Muscle of leg (tissue), 11 donors: ENCODE results near the gene LRTM2. TPM values are rescaled to one million over a fixed set of nuclear protein-coding genes. Genes with fewer than 3 reads are reported as not detected.

Experiments used
- DNase-seq: peaks from one replicate; pipeline ENCODE4 v3.0.0; 2013
- H3K27ac ChIP-seq: one replicate; pipeline ENCODE4 v1.5.1; 2013; ENCODE audit warnings: mild to moderate bottlenecking, low read length, control low read depth
- H3K27me3 ChIP-seq: one replicate; pipeline ENCODE4 v1.6.1; 2013; ENCODE audit warnings: low read length; ENCODE audit not compliant: control insufficient read depth, insufficient read depth
- H3K36me3 ChIP-seq: one replicate; pipeline ENCODE4 v1.6.1; 2013; ENCODE audit warnings: low read length; ENCODE audit not compliant: control insufficient read depth, insufficient read depth
- H3K4me1 ChIP-seq: one replicate; pipeline ENCODE4 v1.6.1; 2013; ENCODE audit warnings: low read length; ENCODE audit not compliant: control insufficient read depth, insufficient read depth
- H3K4me3 ChIP-seq: one replicate; pipeline ENCODE4 v1.5.1; 2013; ENCODE audit warnings: low read length, control low read depth
- H3K9me3 ChIP-seq: replicated peaks from 2 replicates; pipeline ENCODE4 v1.6.1; 2013; ENCODE audit warnings: low read depth, low read length; ENCODE audit not compliant: control insufficient read depth
- WGBS: methylation state at CpG from one replicate; pipeline ENCODE4 v1.1.5; 2013; ENCODE audit warnings: missing lambda C conversion rate; ENCODE audit not compliant: insufficient coverage; 5-methylcytosine and 5-hydroxymethylcytosine counted together
- polyA plus RNA-seq, 8 donors: library from polyadenylated mRNA; unstranded; fragments of 120-200 nt; gene quantifications; one replicate each; pipeline versions ENCODE4 v1.2.1 to v1.2.3, GENCODE V29; 2013; ENCODE audit warnings: inconsistent platforms in 1 of 8, low replicate concordance in 1 of 8; ENCODE audit not compliant: insufficient read length in 8 of 8, insufficient read depth in 1 of 8
- total RNA-seq: library from RNA; stranded (reverse); fragments of 120-200 nt; gene quantifications from one replicate; pipeline ENCODE4 v1.2.4, GENCODE V29; 2013

Gene LRTM2
- total and polyA plus RNA-seq, 9 donors, result 0.09 to 0.58 (median 0.21) TPM

GRCh38 chr12:1791104-1791841, 29.1 kb upstream of the LRTM2 start:
- H3K9me3 ChIP-seq, result no peaks in the 10 kb centered on the region
- H3K27ac ChIP-seq, result no peak overlapping the region
- peaks cover 17% of the 10 kb centered on the region for H3K36me3 ChIP-seq
- H3K4me1 ChIP-seq, result peaks cover 31% of the 10 kb centered on the region
- DNase-seq, result peak; percentile 78
- 66% methylated on average over 7 of the region's 10 CpGs for WGBS
- no peaks in the 10 kb centered on the region for H3K27me3 ChIP-seq
- no peak overlapping the region for H3K4me3 ChIP-seq

- H3K27me3 ChIP-seq, result no peaks in the 10 kb centered on the region
- no peak for DNase-seq
- H3K4me1 ChIP-seq, result peaks cover 42% of the 10 kb centered on the region
- no peaks in the 10 kb centered on the region for H3K9me3 ChIP-seq
- WGBS, result no CpG with 5 or more reads among the region's 6 CpGs
- H3K27ac ChIP-seq, result no peak overlapping the region
- H3K36me3 ChIP-seq, result peaks cover 10% of the 10 kb centered on the region
- no peak overlapping the region for H3K4me3 ChIP-seq
Observed at GRCh38 chr12:1792406-1792805, 28.0 kb upstream of the LRTM2 start.

- DNase-seq, result no peak
- H3K4me1 ChIP-seq, result peaks cover 45% of the 10 kb centered on the region
- no peaks in the 10 kb centered on the region for H3K9me3 ChIP-seq
- 85% methylated on average over 14 of the region's 26 CpGs for WGBS
- H3K36me3 ChIP-seq, result no peaks in the 10 kb centered on the region
- H3K27me3 ChIP-seq, result no peaks in the 10 kb centered on the region
- peak overlapping the region; percentile 74 for H3K27ac ChIP-seq
- H3K4me3 ChIP-seq, result no peak overlapping the region
Observed at GRCh38 chr12:1793426-1794210, 26.7 kb upstream of the LRTM2 start.

- Histone ChIP-seq H3K4me3 (no peak overlapping the region), H3K9me3 (no peaks in the 10 kb centered on the region), H3K4me1 (peaks cover 45% of the 10 kb centered on the region), H3K27me3 (no peaks in the 10 kb centered on the region), H3K27ac (peak overlapping the region; percentile 74), H3K36me3 (no peaks in the 10 kb centered on the region)
- WGBS, result 82% methylated on average over 14 of the region's 15 CpGs
- DNase-seq, result no peak
Observed at GRCh38 chr12:1794440-1795090, 25.8 kb upstream of the LRTM2 start.

GRCh38 chr12:1795221-1795784, 25.1 kb upstream of the LRTM2 start:
- no peak overlapping the region for H3K4me3 ChIP-seq
- 67% methylated on average over 11 of the region's 19 CpGs for WGBS
- H3K27me3 ChIP-seq, result no peaks in the 10 kb centered on the region
- no peak for DNase-seq
- peak overlapping the region; percentile 40 for H3K27ac ChIP-seq
- no peaks in the 10 kb centered on the region for H3K36me3 ChIP-seq
- H3K9me3 ChIP-seq, result no peaks in the 10 kb centered on the region
- H3K4me1 ChIP-seq, result peaks cover 45% of the 10 kb centered on the region

- Histone ChIP-seq H3K36me3 (no peaks in the 10 kb centered on the region), H3K27me3 (no peaks in the 10 kb centered on the region), H3K4me1 (peaks cover 45% of the 10 kb centered on the region), H3K4me3 (peak overlapping the region; percentile 58), H3K27ac (peak overlapping the region; percentile 40), H3K9me3 (no peaks in the 10 kb centered on the region)
- 5% methylated on average over 30 of the region's 45 CpGs for WGBS
- DNase-seq, result peak; percentile 94
Observed at GRCh38 chr12:1795785-1796514, 24.4 kb upstream of the LRTM2 start.

- no peaks in the 10 kb centered on the region for H3K27me3 ChIP-seq
- DNase-seq, result peak; percentile 51
- WGBS, result 3% methylated on average over 40 of the region's 43 CpGs
- H3K4me1 ChIP-seq, result peaks cover 41% of the 10 kb centered on the region
- no peaks in the 10 kb centered on the region for H3K9me3 ChIP-seq
- H3K36me3 ChIP-seq, result no peaks in the 10 kb centered on the region
- H3K4me3 ChIP-seq, result peak overlapping the region; percentile 58
- H3K27ac ChIP-seq, result peak overlapping the region; percentile 42
Observed at GRCh38 chr12:1796515-1797010, 23.8 kb upstream of the LRTM2 start.

GRCh38 chr12:1797011-1797901, 23.1 kb upstream of the LRTM2 start:
- 4% methylated on average over 48 of the region's 71 CpGs for WGBS
- Histone ChIP-seq H3K4me3 (peak overlapping the region; percentile 58), H3K36me3 (no peaks in the 10 kb centered on the region), H3K4me1 (peaks cover 40% of the 10 kb centered on the region), H3K9me3 (no peaks in the 10 kb centered on the region), H3K27me3 (no peaks in the 10 kb centered on the region), H3K27ac (peak overlapping the region; percentile 42)
- DNase-seq, result peak; percentile 59
